CD4-positive, alpha-beta T cell treated with Interleukin-2 at 100 ng/mL for 4 hours (primary cell): ENCODE measurements around the gene KLF12.

Source experiments
- DNase-seq: peaks from one replicate; pipeline ENCODE4 v3.0.0-alpha.2; 2020; ENCODE audit warnings: low spot score

The KLF12 gene

DNA sequence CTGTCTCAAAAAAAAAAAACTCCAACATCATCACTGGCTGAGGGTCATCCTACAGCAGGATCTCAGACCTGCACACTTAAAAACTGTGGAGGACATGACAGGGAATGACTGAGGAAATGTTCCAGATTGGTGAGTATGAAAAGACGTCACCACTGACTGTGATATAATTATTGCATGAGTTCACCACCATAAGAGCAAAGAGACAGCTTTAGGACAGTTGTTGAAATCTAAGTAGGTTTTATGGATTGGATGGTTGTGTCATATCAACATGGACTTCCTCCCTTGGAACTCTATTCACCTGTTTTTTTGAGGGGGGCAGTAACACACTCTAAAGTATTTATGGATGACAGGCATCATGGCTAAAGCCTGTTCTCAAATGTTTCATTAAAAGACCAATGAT, 31.5 kb downstream of the KLF12 start:
- DNase-seq = no peak

DNA sequence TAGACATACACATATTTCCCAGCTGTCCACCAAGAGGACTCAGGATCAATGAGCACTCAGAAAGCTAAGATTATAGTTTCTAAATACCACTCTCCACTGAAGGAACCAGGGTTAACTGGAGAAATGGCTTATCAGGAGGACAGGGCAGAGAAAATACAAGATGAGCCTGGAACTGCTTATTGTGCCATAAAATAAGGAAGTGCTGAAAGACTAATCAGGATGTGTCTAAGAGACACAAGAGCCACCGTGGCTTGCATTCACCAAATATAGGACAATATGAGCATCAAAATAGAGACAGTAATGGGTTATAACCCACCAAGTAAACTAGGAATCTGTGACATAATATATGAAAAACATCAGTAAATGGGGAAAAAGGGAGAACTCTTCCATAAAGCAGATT, 32.8 kb downstream of the KLF12 start:
- no peak for DNase-seq

- no peak for DNase-seq
These were observed 36.1 kb downstream of the KLF12 start for GRCh38 chr13:74098077-74098476.

- DNase-seq = no peak
These were observed 37.1 kb downstream of the KLF12 start for GRCh38 chr13:74097116-74097515.

- no peak for DNase-seq
These were observed 40.5 kb downstream of the KLF12 start for GRCh38 chr13:74093691-74094090.

GRCh38 chr13:74092711-74093110, 41.5 kb downstream of the KLF12 start:
- no peak for DNase-seq

DNA sequence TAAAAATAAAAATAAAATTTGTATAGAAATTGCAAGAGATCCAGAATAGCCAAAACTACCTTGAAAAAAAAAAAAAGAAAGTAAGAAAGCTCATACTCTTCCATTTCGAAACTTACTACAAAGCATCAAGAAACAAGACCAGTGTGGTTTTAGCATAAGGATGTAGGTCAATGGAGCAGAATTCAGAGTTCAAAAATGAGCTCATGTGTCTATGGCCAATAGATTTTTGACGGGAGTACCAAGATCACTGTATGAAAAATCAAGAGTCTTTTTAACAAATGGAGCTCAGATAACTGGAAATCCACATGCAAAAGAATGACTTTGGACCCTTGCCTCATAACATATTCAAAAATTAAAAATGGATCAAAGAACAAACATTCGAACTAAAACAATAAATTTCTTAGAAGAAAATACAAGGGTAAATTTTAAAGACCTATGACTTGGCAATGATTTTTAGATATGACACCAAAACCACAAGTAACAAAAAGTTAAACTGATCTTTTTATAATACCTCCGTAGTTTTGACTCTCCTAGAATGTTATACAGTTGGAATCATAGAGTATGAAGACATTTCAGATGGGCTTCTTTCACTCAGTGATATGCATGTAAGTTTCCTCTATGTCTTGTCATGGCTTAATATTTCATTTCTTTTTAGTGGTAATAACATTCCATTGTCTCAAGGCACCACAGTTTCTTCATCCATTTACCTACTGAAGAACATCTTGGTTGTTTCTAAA, 43.2 kb downstream of the KLF12 start:
- peak; percentile 26 for DNase-seq

- peak; percentile 19 for DNase-seq
These were observed 43.8 kb downstream of the KLF12 start for GRCh38 chr13:74090397-74090796.

DNA sequence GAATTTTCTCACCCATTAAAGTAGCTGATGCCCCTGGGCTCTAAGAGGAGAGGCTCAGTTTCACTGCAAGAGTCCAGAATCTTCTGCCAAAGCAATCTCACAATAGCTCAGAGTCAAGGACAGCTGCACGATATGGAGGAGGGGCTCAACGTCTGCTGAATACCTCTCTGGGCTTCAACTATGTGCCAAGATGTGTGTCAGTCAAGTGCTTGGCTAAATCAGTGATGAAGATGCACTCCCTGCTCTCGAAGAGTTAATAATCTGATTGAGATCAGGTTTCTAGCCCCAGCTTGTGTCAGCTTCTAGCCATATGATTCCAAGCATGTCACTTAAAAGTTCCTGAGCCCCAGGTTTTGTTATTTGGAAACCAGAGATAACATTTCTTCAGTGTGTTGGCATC, 46.8 kb downstream of the KLF12 start:
- no peak for DNase-seq
